Cardiac septum (tissue), 1 donor: Measurements from ENCODE around the gene TENM4. TPM values are rescaled to one million over a fixed set of nuclear protein-coding genes. Genes with fewer than 3 reads are reported as not detected.

Experiments used
- DNase-seq: peaks from one replicate; pipeline ENCODE4 v3.0.0-alpha.2; 2020; ENCODE audit warnings: low spot score
- intact Hi-C: fragments of 100-400 bp; cut with DNase I; formaldehyde crosslinking; loops from one replicate; pipeline ENCODE4 v1.14.0; 2022
- total RNA-seq: library from RNA; stranded (reverse); fragmentation: NEBNext Ultra II Directional; extraction: Animal tissue kit (Norgen Biotek cat#: 25700); gene quantifications from one replicate; pipeline ENCODE4 v1.2.1, GENCODE V29; 2021
- donor health status: DM: no; HTN: no; CAD: no.

Gene TENM4
- total RNA-seq, 1 donor from 2014 or later, result 3.4 TPM

- DNase-seq, result no peak
- intact Hi-C loops, result no loop called here
These were observed 656.3 kb downstream of the TENM4 start for GRCh38 chr11:78784321-78785061.

GRCh38 chr11:78783846-78784245 is 657.0 kb downstream of the TENM4 start:
- intact Hi-C loops, result no loop called here
- no peak for DNase-seq

- no peak for DNase-seq
- intact Hi-C loops, result no loop called here
These were observed 657.5 kb downstream of the TENM4 start for GRCh38 chr11:78783301-78783700.

- DNase-seq, result no peak
- intact Hi-C loops, result no loop called here
These were observed 658.1 kb downstream of the TENM4 start for GRCh38 chr11:78782725-78783124.

GRCh38 chr11:78780889-78781288 is 659.9 kb downstream of the TENM4 start:
- intact Hi-C loops, result no loop called here
- no peak for DNase-seq

- intact Hi-C loops, result no loop called here
- no peak for DNase-seq
These were observed 667.3 kb downstream of the TENM4 start for GRCh38 chr11:78773492-78773891.

GRCh38 chr11:78773077-78773476 is 667.8 kb downstream of the TENM4 start:
- DNase-seq, result no peak
- intact Hi-C loops, result no loop called here

GRCh38 chr11:78772186-78772585 is 668.6 kb downstream of the TENM4 start:
- no peak for DNase-seq
- intact Hi-C loops, result no loop called here

GRCh38 chr11:78770931-78771330 is 669.9 kb downstream of the TENM4 start:
- intact Hi-C loops, result no loop called here
- DNase-seq, result no peak

- intact Hi-C loops, result no loop called here
- DNase-seq, result no peak
These were observed 671.9 kb downstream of the TENM4 start for GRCh38 chr11:78768971-78769370.

- intact Hi-C loops, result no loop called here
- no peak for DNase-seq
These were observed 672.5 kb downstream of the TENM4 start for GRCh38 chr11:78768345-78768744.

GRCh38 chr11:78767027-78767932 is 673.5 kb downstream of the TENM4 start:
- DNase-seq, result no peak
- intact Hi-C loops, result no loop called here

GRCh38 chr11:78764946-78765345 is 675.9 kb downstream of the TENM4 start:
- DNase-seq, result no peak

GRCh38 chr11:78763664-78764063 is 677.2 kb downstream of the TENM4 start:
- DNase-seq, result no peak
- intact Hi-C loops, result no loop called here

More at GRCh38 chr11:78764946-78765345, 675.9 kb downstream of the TENM4 start:
- intact Hi-C loops, result no loop called here

GRCh38 chr11:78762105-78762504 is 678.7 kb downstream of the TENM4 start:
- intact Hi-C loops, result no loop called here

GRCh38 chr11:78759071-78759470 is 681.8 kb downstream of the TENM4 start:
- DNase-seq, result no peak
- intact Hi-C loops, result no loop called here

More at GRCh38 chr11:78762105-78762504, 678.7 kb downstream of the TENM4 start:
- DNase-seq, result no peak

GRCh38 chr11:78753297-78753696 is 687.5 kb downstream of the TENM4 start:
- DNase-seq, result no peak
- intact Hi-C loops, result no loop called here

GRCh38 chr11:78752494-78752893 is 688.3 kb downstream of the TENM4 start:
- no peak for DNase-seq
- intact Hi-C loops, result no loop called here

GRCh38 chr11:78748918-78749690 is 691.7 kb downstream of the TENM4 start:
- intact Hi-C loops, result no loop called here
- no peak for DNase-seq

- intact Hi-C loops, result no loop called here
- no peak for DNase-seq
These were observed 695.9 kb downstream of the TENM4 start for GRCh38 chr11:78744949-78745348.
